Thoracic aorta (tissue), 2 donors: ENCODE measurements around the gene HBM. TPM values are rescaled to one million over a fixed set of nuclear protein-coding genes. Genes with fewer than 3 reads are reported as not detected.
"Not testable (repeated sequence)": the region's sequence is repeated elsewhere in the genome, so short reads cannot be mapped to it uniquely, and the experiment has no call there.

Source experiments
- ATAC-seq: fragments of 150-250 bp; one replicate; pipeline ENCODE4 v1.8.0; 2017; ENCODE audit warnings: low read depth; ENCODE audit not compliant: insufficient number of reproducible peaks, low FRiP score
- DNase-seq: peaks from one replicate; pipeline ENCODE4 v3.0.0-alpha.2; 2020; ENCODE audit warnings: low spot score
- H3K27ac ChIP-seq, 2 donors: fragments of 200-600 bp; sonication (generic); 1 replicate in 1 of 2; 2 replicates in 1 of 2; pipeline ENCODE4 v1.5.1; 2016; ENCODE audit warnings: mild to moderate bottlenecking in 2 of 2, moderate library complexity in 2 of 2
- H3K27me3 ChIP-seq: fragments of 200-600 bp; sonication (generic); replicated peaks from 2 replicates; pipeline ENCODE4 v1.6.0; 2016; ENCODE audit warnings: mild to moderate bottlenecking; ENCODE audit not compliant: insufficient read depth
- H3K36me3 ChIP-seq: fragments of 200-600 bp; sonication (generic); one replicate; pipeline ENCODE4 v1.5.1; 2016
- H3K4me1 ChIP-seq, 2 donors: fragments of 200-600 bp; sonication (generic); 1 replicate in 1 of 2; 2 replicates in 1 of 2; pipeline versions ENCODE4 v1.5.1 to v1.6.0; 2016; ENCODE audit warnings: low read depth in 2 of 2, mild to moderate bottlenecking in 1 of 2; ENCODE audit not compliant: control insufficient read depth in 1 of 2
- H3K4me3 ChIP-seq: fragments of 200-600 bp; sonication (generic); 2 replicates; pipeline ENCODE4 v1.5.1; 2016; ENCODE audit warnings: mild to moderate bottlenecking
- H3K9me3 ChIP-seq: fragments of 200-600 bp; sonication (generic); 2 replicates; pipeline ENCODE4 v1.5.1; 2016
- CTCF ChIP-seq: fragments of 200-600 bp; sonication (generic); IDR thresholded peaks from one replicate; pipeline ENCODE4 v1.5.1; 2019; ENCODE audit warnings: antibody characterized with exemption
- total RNA-seq, 2 donors: library from RNA; depleted of rRNA; stranded (reverse); fragments of >200 nt; gene quantifications; one replicate each; pipeline versions ENCODE4 v1.1.0 to v1.2.3, GENCODE V29; 2016

Gene HBM
- total RNA-seq, 2 donors from 2014 or later = not detected

GRCh38 chr16:162271-162991, 3.3 kb upstream of the HBM start:
- H3K36me3 ChIP-seq = no peaks in the 10 kb centered on the region
- ATAC-seq = no peak
- DNase-seq = no peak
- no peaks in the 10 kb centered on the region for H3K9me3 ChIP-seq
- peaks cover 13 to 19% of the 10 kb centered on the region in 2 donors for H3K4me1 ChIP-seq
- TF ChIP-seq CTCF = no peak
- H3K27ac ChIP-seq = no peak overlapping the region
- no peak overlapping the region for H3K4me3 ChIP-seq
- peaks cover 25% of the 10 kb centered on the region for H3K27me3 ChIP-seq

DNA sequence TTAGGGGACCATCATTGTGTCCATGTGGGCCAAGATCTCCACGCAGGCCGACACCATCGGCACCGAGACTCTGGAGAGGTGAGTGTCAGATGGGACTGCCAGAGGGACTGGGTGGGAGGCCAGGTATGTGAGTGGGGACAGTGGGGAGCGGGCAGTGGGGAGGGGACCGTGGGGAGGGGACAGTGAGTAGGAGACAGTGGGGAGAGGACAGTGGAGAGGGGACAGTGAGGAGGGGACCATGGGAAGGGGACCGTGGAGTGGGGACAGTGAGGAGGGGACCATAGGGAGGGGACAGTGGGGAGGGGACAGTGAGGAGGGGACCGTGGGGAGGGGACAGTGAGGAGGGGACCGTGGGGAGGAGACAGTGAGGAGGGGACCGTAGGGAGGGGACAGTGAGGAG, 2.6 kb upstream of the HBM start:
- H3K9me3 ChIP-seq, H3K36me3 ChIP-seq, H3K4me3 ChIP-seq, ATAC-seq, H3K27ac ChIP-seq, DNase-seq: not testable (repeated sequence)
- H3K4me1 ChIP-seq = peaks cover 13 to 19% of the 10 kb centered on the region in 2 donors
- peaks cover 28% of the 10 kb centered on the region for H3K27me3 ChIP-seq

DNA sequence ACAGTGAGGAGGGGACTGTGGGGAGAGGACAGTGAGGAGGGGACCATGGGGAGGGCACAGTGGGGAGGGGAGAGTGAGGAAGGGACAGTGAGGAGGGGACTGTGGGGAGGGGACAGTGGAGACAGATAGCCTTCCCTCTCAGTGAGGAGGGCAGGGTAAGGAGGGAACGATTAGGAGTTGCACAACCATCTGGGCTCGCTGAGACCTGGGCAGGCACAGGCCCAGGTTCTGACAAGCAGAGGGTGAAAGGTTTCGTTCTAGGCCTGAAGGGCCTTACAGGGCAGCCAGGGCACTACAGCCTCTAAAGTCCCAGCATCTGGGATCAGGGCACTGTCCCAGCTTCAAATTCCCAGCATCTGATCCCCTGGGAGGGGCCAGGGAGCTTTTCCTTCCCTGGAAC, 2.1 kb upstream of the HBM start:
- not testable (repeated sequence) for ATAC-seq, H3K27ac ChIP-seq, DNase-seq, H3K36me3 ChIP-seq, H3K9me3 ChIP-seq, H3K4me3 ChIP-seq
- Histone ChIP-seq H3K27me3 (peaks cover 31% of the 10 kb centered on the region), H3K4me1 (peaks cover 13 to 19% of the 10 kb centered on the region in 2 donors)

DNA sequence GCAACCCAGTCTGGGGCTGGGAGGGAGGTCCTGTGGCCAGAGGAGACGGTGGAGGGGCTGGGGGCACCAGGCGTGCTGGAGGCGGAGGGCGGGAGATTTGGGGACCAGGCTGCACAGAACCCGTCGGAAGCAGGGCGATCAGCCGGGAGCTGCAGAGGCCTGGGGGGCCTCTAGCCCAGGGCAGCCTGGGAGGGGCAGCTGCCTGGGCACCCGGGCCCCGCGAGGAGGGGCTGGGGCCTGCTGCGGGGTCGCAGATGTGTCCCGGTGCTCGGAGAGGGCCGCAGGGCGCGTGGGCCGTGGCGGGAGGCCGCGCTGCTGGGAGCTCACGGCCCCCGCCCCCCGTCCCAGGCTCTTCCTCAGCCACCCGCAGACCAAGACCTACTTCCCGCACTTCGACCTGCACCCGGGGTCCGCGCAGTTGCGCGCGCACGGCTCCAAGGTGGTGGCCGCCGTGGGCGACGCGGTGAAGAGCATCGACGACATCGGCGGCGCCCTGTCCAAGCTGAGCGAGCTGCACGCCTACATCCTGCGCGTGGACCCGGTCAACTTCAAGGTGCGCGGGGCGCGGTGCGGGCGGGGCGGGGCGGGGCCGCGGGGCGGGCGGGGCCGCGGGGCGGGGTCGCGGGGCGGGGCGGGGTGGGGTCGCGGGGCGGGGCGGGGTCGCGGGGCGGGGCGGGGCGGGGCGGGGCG, 1.5 kb upstream of the HBM start:
- H3K9me3 ChIP-seq, ATAC-seq, H3K36me3 ChIP-seq, H3K4me3 ChIP-seq, H3K27ac ChIP-seq, DNase-seq: not testable (repeated sequence)
- Histone ChIP-seq H3K27me3 (peaks cover 32% of the 10 kb centered on the region), H3K4me1 (peaks cover 13 to 19% of the 10 kb centered on the region in 2 donors)

- Histone ChIP-seq H3K36me3 (no peaks in the 10 kb centered on the region), H3K4me3 (peak overlapping the region; percentile 50), H3K27ac (no peak overlapping the region), H3K9me3 (no peaks in the 10 kb centered on the region), H3K27me3 (peaks cover 32% of the 10 kb centered on the region), H3K4me1 (peaks cover 13 to 19% of the 10 kb centered on the region in 2 donors)
- DNase-seq (no peak), ATAC-seq (no peak)
- no peak for TF ChIP-seq CTCF
These were observed 795 bp upstream of the HBM start for GRCh38 chr16:164827-165538.

DNA sequence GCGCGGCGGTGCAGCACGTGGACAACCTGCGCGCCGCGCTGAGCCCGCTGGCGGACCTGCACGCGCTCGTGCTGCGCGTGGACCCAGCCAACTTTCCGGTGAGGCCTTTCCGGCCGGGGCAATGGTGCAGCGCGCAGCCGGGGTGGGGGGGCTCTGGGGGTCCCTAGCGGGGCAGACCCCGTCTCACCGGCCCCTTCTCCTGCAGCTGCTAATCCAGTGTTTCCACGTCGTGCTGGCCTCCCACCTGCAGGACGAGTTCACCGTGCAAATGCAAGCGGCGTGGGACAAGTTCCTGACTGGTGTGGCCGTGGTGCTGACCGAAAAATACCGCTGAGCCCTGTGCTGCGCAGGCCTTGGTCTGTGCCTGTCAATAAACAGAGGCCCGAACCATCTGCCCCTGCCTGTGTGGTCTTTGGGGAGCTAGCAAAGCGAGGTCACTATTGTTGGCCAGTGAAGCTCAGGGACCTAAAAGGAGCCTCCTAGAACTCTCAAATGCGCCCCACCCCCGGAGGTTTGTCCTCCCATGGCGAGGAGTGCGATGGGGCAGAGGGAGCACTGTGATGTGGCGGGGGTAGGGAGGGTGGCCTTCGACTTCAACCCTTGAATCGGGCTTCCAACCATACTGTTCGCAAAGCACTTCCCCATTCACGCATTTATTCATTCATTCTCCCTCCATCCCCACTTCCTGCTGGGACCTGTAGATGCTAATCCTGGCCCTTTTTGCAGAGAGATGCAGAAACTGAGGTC, 770 bp downstream of the HBM start:
- Histone ChIP-seq H3K36me3 (no peaks in the 10 kb centered on the region), H3K27me3 (peaks cover 32% of the 10 kb centered on the region), H3K4me3 (no peak overlapping the region), H3K9me3 (no peaks in the 10 kb centered on the region), H3K4me1 (peaks cover 13 to 19% of the 10 kb centered on the region in 2 donors), H3K27ac (no peak overlapping the region)
- TF ChIP-seq CTCF = no peak
- no peak for DNase-seq
- no peak for ATAC-seq
